ENCODE data around the gene POLR3H.

The POLR3H gene

GRCh38 chr22:41534219-41534618, 10.1 kb downstream of the POLR3H start:
- no peak for DNase-seq

GRCh38 chr22:41532908-41533825, 11.1 kb downstream of the POLR3H start:
- peak; percentile 75 to 88 (median 81) for DNase-seq

DNA sequence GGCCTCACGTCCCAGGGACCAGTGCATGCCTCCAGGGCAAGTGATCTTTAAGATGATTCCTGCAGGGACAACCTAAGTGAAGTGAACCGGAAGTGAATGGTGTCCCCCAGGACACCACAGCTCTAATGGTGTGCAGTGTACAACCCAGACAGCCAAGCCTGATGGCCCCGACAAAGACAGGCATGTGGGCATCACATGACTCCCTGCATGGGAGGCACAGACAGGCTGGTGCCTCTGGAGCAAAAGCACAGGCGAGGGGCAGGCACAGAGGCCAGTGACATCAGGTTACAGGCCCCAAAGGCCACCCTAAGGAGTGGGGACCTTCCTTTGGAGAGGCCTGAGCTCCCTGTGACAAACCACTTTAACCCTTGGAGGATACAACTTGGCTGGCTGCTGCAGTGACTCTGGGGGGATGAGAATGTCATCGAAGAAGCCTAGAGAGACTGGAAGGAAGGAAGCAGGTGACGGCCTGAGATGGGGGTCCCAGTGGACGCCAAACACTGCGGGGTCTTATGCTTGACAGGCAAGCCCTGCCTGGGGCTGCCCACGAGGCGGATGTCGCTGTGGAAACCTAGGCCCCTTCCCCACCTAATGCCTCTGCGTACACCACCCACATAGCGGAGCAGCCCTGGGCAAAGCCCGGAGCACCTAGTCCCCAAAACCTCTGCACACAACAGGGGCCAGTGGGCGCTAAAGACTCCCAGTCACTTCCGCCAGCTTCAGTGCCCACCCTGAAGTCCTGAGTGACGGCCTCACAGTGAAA, 12.4 kb downstream of the POLR3H start:
- no peak for DNase-seq

DNA sequence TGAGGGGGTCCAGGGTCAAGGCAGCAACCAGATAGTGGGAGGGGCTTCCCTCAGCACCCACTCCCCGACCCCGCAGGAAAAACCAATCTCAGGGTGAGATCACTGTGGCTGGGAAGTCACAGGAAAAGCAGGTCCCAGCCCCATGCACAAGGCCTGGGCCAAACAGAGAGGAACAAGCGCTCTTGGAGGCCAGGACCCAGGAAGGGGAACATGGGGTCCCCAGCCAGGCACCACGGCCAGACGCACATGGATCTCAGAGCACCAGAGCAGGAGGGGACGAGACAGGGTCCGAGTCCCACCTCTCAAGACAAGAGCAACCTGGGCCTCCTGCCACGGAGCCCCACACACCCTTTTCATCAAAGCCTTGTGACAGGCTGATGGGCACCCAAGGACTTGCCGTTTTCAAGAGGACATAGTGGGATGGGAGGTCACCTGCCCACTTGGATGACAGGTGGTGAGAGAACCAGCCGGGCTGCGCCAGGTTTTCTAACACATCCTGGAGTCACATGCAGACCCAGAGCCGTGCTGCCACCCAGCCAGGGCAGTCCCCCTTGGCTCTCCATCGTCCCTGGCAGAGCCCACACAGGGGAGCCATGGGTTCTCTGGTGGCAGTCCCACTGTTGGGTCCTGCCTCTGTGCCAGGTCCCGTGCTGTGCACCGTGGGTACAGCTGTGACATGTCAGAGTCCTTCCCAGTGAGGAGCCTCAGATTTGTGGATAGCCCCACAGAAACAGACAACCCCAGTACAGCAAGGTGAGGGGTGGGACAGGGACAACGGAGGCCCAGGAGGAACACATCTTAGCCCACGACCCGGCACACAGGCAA, 13.2 kb downstream of the POLR3H start:
- DNase-seq: no peak

- DNase-seq: no peak
Observed at GRCh38 chr22:41528938-41529561, 15.2 kb downstream of the POLR3H start.

- DNase-seq: no peak
Observed at GRCh38 chr22:41528132-41528766, 16.0 kb downstream of the POLR3H start.

- peak; percentile 57 to 76 (median 60) for DNase-seq
Observed at GRCh38 chr22:41526830-41527799, 17.2 kb downstream of the POLR3H start.

DNA sequence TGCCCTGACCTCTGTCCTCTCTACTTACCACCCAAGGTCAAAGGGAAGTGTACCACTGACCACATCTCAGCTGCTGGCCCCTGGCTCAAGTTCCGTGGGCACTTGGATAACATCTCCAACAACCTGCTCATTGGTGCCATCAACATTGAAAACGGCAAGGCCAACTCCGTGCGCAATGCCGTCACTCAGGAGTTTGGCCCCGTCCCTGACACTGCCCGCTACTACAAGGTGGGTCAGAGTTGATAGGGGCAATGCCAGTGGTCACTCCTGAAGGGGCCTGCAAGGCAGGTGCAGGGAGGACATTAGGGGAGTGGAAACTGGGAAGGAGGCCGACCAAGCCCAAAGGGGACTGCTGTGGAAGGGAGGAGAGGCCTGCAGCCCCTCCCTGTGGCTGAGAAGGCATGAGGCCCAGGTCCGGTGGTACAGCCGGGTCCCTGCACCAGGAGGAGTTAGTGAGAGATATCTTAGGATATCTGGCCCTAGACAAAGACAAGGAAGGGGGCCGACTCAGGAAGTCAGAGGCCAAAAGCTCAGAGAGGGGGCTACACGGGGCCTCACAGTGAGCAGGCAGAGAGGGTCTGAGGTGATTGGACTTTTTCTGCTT, 17.9 kb downstream of the POLR3H start:
- no peak for DNase-seq

GRCh38 chr22:41525450-41526225, 18.6 kb downstream of the POLR3H start:
- DNase-seq: no peak

GRCh38 chr22:41524809-41525449, 19.3 kb downstream of the POLR3H start:
- peak; percentile 72 to 87 (median 80) for DNase-seq

- DNase-seq: no peak
Observed at GRCh38 chr22:41524251-41524661, 20.0 kb downstream of the POLR3H start.

GRCh38 chr22:41523464-41524221, 20.6 kb downstream of the POLR3H start:
- DNase-seq: no peak

- no peak for DNase-seq
Observed at GRCh38 chr22:41522813-41523212, 21.5 kb downstream of the POLR3H start.

DNA sequence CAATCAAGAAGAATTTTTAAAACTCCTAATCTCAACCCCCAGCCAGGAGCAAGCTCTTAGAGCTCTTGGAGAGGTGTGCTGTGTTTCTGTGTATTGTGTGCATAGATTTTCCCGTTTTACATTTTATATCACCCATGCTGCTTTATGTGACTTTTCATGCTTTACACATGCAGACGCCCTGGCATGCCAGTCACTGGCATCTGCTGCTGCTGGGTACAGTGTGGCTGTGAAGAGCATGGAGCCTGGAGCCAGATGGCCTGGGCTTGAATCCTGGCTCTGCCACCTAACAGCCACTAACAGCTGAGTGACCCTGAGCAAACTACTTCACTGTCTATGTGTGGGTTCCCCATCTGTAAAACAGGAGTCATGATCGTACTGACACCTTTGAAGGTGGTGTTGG, 23.1 kb downstream of the POLR3H start:
- DNase-seq: no peak

DNA sequence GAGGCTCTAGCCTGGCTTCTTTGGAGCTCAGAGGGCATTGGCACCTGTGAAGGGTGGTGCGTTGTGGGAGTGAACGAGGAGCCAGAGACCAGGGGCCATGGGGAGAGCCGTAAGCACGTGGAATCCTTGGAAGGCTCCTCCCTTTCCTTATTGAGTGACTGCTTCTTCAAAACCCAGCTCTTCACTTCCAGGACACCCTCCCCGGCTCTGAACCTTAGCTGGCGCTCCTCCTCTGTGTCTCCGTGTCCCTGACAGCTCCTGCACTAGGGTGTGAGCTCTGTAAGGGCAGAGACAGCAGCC, 26.3 kb downstream of the POLR3H start:
- DNase-seq: no peak

DNA sequence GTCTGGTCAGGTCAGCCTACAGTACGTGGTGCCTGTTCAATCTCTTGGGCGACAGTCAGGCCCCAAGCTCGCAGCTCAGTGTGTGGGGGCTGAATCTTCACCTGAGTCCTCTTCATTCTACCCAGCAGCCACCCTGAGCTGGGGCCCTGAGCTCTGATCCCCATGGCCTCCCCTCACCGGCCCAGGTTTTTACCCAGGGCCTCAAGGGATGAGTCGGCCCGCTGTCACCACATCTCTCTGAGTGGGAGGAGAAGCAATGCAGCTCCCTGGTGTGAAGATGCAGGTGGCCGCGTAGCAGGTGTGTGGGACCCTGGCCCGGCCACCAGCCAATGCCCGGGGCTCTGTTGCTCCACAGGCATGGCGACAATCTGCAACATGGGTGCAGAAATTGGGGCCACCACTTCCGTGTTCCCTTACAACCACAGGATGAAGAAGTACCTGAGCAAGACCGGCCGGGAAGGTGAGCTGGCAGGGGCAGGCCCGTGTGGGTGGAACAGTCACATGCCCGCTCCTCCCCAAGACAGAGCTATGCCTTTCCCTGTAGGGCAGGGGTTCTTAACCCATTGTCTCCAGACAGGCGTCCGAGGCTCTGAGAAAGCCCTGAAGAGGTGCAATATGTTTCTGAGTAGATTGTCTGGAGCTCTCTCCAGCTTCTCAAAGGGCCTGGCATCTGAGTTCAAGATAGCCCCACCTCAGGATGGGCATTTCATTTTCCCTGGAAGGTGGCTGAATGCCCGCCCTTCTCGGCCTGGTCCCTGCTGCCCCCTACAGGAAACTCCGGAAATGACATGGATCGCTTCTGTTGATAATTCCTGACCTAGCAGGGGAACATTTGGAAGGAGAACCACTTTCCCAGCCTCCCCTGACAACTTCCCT, 26.9 kb downstream of the POLR3H start:
- peak; percentile 47 to 73 (median 67) for DNase-seq

DNA sequence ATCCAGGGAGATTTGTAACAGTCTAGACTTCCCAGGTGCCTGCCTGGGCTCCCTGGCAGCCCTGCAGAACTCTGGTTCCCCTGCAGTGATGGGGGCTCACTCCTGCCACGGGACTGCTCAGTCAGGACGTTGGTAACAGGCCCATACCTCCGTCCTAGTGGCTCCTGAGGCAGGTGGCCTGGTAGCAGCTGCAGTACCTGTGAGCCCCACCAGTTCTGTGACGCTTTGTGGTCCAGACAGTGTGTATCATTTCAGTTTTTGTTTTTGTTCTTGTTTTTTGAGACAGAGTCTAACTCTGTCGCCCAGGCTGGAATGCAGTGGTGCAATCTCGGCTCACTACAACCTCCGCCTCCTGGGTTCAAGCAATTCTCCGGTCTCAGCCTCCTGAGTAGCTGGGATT, 27.8 kb downstream of the POLR3H start:
- no peak for DNase-seq

All from suppressor macrophage (primary cell).